Amniotic epithelial cell (primary cell): Measurements from ENCODE around the gene SLIT3.
"Not testable (repeated sequence)": the region's sequence is repeated elsewhere in the genome, so short reads cannot be mapped to it uniquely, and the experiment has no call there.

Source experiments
- DNase-seq: peaks from one replicate; pipeline ENCODE4 v3.0.0-alpha.2; 2010; ENCODE audit warnings: low read depth

The SLIT3 gene

DNA sequence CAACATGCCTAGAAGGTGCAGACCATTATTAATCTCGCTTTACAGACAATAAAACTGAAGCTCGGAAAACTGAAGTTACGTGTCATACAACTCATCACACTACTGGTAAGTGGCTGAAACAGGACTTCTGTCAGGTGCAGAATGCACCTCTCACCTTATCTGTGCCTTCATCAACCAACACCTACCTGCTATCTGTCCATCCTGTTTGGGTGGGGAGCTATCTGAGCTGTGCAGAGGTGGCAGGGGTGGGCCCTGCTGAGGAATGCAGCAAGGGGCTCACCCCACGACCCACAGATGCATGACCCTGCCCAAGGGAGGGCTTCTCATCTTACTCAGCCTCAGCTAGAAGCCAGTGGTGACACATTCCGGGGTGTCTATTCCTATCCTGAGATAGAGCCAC, 81.6 kb downstream of the SLIT3 start:
- DNase-seq = no peak

DNA sequence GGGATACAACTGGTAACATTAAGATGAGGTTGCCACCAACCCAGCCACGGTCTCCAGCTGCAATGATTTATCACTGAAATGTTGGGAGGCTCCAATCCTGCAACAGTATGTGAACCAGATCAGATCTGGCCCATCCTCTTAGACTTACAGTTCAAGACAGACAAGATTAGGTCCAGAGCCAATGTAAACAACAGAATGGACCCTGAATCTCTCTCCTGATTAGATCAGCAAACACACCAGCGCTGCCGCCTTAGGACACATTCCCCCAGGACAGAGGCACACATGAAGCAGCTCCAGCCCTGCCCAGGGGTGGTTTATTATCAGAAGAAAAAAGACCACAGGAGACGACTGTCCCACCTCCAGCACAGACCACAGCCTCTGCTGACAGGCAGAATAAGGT, 82.1 kb downstream of the SLIT3 start:
- DNase-seq = no peak

DNA sequence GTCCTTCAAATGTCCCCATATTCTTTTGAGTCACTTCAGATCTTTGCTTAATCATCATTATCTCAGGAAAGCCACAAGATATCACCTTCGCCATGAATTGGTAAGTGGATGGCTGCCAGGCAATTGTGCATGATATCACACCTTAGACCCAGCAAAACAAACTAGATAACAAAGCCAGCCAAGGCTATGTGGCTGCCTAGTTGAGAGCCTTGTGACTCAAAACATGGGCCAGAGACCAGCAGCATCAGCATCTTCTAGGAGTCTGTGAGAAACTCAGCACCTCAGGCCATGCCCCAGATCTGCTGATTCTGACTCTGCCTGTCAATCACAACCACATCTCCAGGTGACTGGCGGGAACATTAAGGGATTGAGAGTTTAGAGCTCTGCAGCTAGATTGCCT, 82.8 kb downstream of the SLIT3 start:
- DNase-seq = no peak

DNA sequence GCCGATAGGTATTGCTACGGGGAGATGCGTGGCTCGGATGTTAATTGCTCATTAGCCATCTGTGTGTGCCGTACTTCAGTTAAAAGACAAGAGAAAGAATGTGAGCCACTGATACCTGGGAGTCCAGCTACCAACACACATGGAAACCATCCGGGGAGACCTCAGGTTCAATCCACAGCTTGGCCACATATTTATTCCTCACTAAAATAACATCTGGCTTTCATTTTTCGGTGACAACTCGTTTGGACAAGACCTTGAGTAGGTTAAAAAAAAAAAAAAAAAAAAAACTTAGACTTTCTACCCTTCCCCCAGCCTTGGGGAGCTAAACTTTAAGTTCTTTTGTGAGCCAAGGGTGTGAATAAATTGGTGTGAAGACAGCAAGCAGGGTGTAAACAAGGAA, 84.1 kb downstream of the SLIT3 start:
- no peak for DNase-seq

DNA sequence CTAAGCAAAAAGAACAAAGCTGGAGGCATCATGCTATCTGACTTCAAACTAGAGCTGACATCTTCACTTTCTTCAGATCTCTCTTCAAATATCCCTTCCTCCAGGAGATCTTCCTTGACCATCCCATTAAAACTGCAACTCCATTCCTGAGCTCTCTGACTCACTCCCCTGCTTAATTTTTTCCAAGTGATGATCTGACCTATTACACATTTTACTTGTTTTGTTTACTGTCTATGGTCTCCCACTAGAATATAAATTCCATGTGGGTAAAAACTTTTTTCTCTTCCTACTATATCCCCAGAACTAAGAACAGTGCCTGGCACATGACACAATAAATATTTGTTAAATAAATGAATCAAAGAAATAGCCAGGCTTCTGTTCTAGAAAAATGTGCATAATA, 87.5 kb downstream of the SLIT3 start:
- peak; percentile 36 for DNase-seq

DNA sequence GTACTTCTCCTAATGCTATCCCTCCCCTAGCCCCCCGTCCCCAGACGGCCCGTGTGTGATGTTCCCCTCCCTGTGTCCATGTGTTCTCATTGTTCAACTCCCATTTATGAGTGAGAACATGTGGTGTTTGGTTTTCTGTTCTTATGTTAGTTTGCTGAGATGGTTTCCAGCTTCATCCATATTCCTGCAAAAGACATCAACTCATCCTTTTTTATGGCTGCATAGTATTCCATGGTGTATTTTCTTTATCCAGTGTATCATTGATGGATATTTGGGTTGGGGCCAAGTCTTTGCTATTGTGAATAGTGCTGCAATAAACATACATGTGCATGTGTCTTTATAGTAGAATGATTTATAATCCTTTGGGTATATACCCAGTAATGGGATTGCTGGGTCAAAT, 89.2 kb downstream of the SLIT3 start:
- DNase-seq = not testable (repeated sequence)

DNA sequence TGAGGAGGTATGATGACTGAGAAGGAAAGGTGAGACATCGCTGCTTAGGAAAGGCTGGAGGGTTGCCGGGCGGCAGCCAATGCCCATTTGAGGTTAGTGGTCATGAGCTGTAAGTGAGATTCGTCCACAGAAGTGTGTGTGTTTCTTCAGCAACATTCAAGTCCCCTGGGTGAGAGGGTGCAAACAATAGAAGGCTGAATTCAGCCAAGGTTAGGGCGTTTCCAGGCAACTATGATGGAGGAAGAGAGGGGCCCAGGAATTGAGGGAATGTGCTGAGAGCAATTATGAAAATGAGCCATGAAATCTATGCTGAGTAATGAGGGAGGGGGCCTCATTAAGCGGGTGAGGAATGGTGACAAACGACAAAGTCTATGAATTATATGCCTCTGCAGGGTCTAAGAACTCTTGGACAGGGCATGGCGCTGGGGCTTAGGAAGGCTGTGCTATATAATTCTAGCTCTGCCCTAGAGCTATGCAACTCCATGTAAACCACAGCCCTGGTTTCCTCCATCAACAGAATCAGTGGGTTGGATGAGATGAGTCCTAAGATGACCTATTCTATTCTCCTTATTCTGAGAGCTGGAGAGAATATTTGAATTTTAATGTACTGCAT, 96.0 kb downstream of the SLIT3 start:
- no peak for DNase-seq

DNA sequence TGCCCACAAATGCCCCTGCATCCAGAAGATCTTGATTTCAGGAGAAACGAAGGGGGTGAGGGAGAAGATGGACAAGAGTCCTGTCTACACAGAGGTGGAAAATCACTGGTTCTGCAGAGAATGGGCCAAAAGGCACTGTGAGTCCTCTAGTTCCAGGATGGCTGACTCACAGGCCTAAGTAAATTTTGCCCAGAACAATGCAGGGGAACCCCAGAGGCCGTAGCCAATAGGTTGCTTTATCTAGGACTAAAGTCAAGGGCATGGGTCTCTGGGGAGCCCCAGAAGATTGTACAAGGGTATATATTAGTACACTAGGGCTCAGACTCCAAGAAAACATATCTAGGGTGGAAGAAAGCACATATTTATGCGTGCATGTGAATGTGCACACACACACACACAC, 98.0 kb downstream of the SLIT3 start:
- no peak for DNase-seq

DNA sequence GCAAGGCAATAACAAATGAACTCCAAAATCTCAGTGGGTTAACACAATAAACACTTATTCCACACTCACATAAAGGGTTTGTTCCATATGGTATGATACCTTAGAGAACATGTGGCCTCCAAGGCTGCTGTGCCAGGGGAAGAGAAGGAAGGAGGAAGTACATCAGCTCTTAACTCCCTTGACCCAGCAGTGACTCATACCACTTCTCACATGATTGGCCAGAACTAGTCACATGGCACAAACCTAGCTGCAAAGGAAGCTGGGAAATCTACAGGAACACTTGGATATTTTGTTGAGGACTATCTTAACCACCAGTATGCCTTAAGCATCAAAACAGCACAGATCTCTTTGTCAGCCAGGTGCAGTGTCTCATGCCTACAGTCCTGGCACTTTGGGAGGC, 99.3 kb downstream of the SLIT3 start:
- DNase-seq = peak; percentile 18

DNA sequence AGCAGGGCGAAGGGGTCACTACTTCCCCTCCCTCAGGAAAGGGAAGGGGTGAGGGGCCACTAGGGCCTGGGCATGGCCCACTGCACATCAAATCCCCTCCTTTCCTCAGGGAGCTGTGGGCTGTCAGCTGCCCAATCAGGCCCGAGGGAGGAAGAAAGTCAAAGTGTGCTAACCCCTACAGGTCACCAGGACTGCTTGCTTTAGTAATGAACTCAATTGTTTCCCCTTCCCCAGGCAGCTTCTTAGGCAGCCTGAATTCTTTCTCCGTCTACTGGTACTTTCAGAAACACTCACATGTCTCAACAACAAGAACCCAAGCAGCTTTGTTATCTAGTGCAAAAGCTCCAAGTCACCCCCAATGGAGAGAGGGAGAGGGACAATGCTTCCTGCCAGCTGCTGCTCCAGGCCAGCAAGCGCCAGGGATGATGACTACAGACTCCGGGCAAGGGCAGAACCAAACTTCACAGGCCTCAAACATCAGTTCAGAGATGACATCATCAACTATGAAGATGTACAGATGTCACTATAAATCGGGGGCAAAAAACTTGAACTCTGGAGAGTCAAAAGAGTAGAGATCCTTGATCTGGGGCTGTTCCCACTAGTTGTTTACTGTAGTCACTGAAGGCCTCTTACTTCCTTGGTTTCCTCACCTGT, 100.7 kb downstream of the SLIT3 start:
- DNase-seq = no peak

DNA sequence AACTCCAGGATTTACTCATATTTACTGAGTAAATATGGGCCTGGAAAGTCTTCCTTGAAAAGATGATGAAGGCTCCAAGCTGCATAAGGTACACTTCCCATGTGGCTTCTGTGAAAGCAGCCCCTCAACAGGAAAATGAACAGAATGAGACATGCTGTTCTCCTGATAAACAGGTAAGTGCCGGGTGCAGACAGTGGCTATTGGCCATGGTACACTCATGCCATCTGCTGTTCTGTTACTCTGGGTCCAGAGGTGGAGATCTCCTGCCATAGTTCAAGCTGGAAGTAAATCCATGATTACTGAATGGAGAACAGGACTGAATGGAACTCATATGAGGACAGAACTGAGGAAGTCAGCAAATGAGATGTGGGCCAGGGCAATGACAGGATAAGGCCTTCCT, 103.6 kb downstream of the SLIT3 start:
- peak; percentile 61 for DNase-seq

DNA sequence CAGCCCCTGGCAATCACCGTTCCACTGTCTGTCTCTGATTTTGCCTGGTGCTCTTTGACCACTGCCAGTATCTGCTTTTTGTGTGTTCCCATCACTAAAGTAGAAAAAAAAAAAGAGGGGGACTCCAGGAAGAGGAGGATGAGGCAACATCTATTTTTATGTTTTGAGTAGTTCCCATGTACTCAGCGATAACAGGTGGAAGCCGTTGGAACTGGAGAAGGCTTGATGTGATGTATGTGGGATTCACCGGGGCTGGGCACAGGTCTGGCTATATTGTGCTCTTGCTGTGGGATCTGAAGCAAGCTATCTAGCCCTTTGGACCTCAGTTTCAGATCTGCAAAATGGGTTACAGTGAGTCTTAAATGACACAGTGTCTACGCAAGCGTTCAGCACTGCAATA, 104.9 kb downstream of the SLIT3 start:
- DNase-seq = peak; percentile 33

DNA sequence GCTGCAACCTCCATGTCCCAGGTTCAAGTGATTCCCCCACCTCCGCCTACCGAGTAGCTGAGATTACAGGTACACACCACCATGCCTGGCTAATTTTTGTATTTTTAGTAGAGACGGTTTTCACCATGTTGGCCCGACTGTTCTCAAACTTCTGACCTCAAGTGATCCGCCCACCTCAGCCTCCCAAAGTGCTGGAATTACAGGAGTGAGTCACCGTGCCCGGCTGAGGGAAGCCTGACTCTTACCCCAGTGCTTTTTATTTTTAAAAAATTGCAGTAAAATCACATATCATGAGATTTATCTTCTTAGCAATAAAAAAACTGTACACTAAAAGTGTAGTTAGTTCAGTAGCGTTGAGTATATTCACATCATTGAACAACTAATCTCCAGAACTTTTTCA, 105.3 kb downstream of the SLIT3 start:
- peak; percentile 44 for DNase-seq

DNA sequence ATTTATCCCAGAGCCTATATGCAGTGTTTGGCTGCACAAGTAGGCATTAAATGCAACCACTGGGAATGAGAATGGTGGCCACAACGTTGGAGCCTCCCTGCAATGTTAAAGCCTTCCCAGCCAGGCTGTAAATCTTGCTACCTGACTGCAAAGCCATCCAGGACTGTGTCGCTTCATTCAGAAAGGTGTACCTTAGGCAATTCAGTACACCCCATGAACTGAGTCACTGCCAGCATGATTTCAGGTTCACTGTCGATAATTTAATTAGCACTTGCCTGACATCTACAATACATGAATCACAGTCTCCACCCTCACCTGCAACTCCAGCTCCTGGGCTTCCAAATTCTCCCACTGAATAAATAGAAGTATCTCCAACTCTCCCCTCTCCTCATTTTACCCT, 108.4 kb downstream of the SLIT3 start:
- no peak for DNase-seq

DNA sequence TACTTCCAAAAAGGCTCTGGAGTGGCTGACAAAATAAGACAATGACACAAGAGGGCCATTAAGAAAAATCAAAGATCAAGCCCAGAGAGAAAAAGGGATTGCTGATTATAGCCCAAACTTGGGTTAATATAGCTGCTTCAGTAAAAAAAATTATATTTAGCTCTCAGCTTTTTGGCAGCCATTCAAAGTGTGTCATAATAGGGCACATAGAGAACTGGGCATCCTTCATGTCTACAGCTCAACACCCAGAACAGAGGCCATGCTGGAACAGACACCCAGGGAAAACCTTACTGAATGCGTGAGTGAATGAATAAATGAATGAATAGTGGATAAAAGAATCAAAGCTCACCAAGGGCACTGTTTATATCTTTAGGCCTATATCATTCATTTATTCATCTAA, 110.1 kb downstream of the SLIT3 start:
- DNase-seq = peak; percentile 69

DNA sequence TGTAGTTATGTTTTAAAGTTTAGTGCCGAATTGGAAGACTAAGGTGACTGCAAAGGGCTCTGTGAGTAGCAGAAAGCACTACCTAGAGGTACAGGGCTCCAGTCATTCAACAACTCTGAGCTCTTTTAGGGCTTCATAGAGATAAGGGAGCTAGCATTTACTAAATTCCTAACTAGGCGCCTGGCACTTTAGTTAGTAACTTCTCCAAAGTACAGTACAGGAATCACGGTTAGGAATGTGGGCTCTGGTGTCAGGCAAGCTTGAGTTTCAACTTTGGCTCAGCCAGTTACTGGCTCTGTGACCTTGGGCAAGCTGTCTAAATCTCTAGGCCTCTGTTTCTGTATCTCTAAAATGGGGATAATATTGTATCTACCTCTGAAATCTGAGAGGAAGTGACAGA, 115.3 kb downstream of the SLIT3 start:
- no peak for DNase-seq

DNA sequence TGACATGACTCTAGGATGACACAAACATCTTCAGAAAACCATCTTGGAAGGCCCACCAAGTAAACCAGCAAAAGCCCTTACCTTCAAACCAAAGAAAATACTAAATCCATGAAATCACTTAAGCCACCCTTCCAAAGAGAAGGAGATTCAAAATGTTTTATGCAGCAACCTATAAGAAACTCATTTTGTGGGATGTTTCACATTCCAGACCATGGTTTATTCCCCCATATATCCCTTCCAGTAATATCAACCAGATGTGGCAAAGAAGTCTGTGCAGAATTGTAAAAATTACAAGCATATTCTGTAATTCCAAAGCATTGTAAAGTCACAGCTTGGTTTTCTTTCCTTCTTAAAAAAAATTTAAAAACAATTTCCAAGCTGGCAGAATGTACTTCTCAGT, 117.4 kb downstream of the SLIT3 start:
- DNase-seq = no peak

DNA sequence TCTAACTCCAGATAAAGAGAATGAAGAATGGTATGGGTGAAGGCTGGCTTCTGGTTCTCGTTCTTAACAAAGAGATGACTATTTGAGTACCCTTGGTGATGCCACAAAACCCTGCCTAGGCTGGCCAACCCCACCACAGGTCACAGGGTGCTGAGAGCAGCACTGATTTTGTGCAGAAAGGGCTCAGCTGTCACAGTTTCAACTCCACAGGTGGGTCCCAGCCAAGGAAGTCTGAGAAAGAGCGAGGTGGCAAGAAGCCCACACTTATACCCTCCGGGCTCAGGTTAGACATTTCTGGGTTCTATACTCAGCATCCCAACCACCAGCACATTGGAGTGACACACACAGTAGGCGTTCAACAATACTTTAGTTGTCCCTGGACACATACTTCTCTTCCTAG, 118.1 kb downstream of the SLIT3 start:
- DNase-seq = no peak

DNA sequence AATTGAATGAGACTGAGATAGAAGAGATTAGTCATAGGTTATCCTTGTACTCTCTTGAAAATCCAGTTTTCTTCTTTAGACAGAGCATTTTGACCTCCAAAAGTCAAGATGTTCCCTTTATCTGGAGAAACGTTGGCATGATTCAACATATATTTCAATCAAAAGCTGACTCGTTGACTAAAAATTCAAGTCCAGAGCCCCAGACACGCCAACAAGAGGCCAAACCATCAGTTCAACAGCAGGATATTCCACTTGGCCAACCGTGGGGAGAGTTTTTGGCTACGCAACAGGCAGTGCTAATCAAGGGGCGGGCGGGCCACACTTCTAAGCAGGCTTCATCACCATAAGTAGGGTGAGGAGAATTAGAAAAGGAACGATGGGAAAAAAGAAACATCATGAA, 119.1 kb downstream of the SLIT3 start:
- peak; percentile 24 for DNase-seq

DNA sequence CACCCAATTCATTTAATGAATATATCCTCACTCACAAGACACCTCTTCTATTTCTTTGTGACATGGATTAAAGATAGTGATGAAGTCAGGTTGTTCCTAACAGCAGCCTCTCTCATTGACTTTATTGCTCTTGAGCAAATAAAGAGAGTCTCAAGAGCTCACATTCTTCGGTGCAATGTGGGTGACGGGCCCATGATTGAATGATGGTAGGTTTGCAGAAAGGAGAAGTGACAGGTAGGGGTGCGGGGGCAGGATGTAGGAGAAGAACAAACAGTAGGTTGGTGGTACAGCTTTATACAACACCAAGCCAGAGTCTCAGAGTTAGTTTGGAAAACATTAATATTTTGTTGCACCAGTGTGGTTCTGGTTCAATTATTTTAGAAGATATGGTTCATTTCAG, 122.2 kb downstream of the SLIT3 start:
- no peak for DNase-seq

DNA sequence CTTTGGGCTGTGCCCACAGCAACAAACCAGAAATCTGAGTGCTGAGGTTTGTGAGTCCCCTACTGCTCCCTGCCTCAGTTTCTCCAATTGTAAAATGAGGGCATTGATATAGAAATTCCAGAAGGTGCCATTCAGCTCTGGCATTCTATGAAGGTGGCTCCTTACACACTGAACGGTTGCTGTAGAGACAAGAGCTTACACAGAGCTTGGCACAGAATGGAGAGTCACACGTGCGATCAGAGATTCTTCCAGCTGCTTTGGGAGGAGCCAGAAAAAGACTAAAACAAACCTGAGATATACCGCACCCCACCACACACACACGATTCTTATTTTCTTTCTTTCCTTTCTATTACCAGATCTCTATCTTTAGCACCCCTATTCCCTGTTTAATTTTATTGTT, 122.7 kb downstream of the SLIT3 start:
- no peak for DNase-seq

DNA sequence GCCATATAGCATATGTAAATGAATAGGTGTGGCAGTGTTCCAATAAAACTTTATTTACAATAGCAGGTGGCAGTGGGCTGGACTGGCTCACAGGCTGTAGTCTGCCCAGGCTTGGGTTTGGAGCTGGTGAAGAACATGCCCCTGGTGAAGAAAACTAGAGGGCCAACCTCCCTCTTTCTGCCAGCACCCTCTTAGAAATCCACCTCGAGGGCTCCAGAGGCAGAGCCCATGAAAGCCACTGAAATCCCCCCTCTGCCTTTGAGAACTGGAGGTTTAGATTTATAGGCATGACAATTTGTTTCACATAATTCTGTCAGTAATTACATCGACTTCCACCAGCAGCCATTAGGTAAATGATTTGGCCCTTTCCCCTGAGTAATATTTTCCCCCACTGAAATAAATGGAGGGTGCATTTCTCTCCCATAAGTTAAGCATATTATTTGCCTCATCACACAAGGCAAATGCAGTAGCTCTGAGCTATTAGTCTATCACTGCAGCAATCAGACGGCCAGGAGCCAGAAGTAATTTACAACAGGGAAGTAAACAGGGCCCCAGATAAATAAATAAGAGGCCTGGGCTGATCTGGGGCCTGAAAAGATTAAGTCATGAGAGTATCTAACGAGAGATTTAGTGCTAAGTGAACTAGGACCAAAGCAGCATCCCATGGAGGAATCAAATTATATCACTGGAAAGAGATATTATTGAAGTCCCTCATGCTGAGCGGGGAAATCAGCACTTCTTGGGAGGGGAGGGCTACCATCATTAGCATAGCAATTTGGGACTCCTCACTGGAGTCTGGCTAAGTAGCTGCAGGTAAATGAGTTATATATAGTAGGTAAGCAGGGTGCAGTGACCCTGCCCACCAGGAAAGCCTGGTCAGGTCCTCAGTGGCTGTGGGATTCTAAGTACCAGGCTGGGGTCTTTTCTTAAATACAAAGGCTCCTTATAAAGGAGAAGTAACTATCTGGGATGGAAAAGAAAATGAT, 123.9 kb downstream of the SLIT3 start:
- no peak for DNase-seq

DNA sequence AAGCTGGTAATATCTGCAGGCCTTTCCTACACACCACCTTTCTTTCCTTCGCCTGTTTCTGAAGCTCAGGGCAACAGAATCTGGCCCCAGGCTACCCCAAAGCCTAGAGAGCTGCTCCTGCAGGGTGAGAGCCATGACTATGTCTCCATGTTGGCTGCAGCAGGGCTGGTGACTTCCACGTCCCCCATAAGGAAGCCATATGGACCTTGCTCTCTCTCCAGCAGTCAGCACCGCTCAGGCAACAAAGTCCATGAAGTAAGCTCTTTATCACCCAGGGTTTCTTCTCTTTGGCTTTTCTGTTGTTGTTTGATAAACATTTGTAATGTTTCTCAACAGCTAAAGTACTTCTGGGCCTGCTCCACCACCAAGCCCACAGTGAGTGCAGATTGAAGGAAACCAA, 125.2 kb downstream of the SLIT3 start:
- DNase-seq = no peak
